GM19372 (cell line): ENCODE data around the gene TMEM17.

Experiments used
- ATAC-seq: cut with Tn5 transposase; IDR thresholded peaks from one replicate; pipeline ENCODE4 v1.9.1; 2021; ENCODE audit warnings: mild to moderate bottlenecking, low read depth, moderate library complexity; ENCODE audit not compliant: unreplicated experiment

Gene TMEM17

DNA sequence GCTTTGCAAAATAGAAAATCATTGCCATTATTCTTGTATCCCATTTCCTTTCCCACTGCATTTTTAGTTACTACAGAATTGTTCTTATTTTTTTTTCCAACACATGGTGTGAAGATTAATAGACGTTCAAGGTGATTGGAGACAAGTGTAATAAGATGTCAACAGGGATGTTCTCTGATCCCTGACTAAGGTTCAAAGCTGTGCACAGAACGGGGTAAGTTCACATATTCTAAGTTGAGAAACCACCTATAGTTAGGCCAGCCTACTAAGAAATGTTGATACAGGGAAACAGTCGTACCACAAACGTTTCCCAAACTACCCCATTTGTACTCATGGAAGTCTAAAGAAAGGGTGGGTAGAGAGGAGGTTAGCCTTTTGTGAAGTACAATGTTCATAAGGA is 6.4 kb upstream of the TMEM17 start:
- no peak for ATAC-seq

DNA sequence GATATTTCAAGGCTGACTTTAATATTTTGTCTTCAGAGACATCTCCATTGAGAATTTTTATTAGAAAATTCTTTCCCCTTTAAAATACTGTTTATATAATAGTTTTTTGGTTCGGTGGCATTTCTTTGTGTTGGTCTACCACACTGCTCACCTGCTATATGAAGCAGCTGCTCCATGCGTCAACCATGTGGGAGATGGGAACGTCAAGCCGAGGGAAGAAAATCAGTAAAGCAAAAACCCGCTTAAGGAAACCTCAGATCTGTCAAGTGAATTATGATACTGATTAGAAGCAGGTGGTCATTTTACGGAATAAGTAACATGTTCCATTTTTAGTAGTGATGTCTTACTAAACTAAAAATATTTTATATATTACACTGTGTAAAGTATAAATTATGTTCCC is 5.6 kb upstream of the TMEM17 start:
- ATAC-seq: no peak

- ATAC-seq: peak; percentile 20
These were observed 391 bp upstream of the TMEM17 start for GRCh38 chr2:62506421-62506750.

DNA sequence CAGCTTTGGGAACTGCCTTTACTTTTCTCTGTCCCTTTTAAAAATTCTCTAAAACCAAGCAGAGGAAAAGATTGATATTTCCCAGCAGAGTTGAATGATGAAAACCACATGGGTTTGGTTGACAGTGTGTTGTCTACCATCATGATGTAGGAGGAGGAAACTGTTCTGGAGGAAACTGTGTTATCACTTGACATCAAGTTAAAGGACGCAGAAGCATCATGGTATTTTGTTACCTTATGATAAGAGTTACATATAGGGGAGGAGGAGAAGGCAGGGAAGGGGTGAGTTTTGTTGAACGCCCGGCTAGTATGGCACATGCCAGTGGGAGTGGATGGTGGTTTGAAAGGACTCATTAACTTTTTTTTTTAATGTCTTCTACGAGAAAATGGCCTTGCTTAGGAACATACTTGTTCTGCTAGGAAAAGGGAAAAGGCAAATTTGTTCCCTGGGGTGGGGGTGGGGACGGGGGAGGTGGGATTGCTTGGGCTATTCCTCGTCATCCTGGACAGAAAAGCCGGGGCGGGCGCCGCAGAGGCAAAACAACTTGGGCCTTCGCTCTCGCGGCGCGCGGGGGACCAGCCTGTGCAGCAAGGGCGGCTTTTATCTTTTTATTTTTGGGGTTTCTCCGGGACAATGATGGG is 766 bp downstream of the TMEM17 start:
- no peak for ATAC-seq

GRCh38 chr2:62504657-62505056 is 1.3 kb downstream of the TMEM17 start:
- ATAC-seq: no peak

DNA sequence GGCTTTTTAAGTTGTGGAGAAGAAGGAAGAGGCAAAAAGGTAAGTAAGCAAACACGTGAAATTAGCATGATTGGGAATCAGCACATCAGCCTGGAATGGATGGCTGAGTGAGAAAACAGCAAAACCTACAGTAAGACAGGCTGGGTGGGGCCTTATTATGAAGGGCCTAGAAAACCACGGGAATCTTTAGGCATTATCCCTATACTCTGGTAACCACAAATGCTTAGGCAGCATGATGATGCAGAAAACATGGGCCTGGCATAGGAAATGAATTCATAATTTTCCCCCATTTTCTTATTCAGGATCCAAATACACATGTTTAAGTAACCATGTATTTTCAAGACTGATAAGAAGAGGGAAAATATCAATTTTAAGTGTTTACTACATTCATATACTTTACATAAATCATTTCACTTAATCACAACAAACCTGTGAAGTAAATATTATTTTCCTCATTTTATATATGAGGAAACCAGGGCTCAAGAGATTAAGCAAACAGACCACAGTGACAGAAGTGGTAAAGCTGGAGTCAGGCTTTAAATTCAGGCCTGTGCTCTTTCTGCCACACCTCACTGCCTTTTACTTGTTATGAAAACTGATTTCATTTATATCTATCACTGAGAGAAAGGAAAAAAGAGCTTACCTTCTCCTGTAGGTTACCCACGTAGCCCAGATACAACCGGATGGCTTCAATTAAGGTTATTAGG is 4.0 kb downstream of the TMEM17 start:
- ATAC-seq: no peak

- no peak for ATAC-seq
These were observed 4.9 kb downstream of the TMEM17 start for GRCh38 chr2:62501069-62501468.

GRCh38 chr2:62499430-62500060 is 6.5 kb downstream of the TMEM17 start:
- ATAC-seq: no peak

- ATAC-seq: no peak
These were observed 7.3 kb downstream of the TMEM17 start for GRCh38 chr2:62498739-62499138.

GRCh38 chr2:62495761-62496160 is 10.2 kb downstream of the TMEM17 start:
- no peak for ATAC-seq

GRCh38 chr2:62492048-62492447 is 13.9 kb downstream of the TMEM17 start:
- no peak for ATAC-seq

- ATAC-seq: no peak
These were observed 16.3 kb downstream of the TMEM17 start for GRCh38 chr2:62489702-62490101.

DNA sequence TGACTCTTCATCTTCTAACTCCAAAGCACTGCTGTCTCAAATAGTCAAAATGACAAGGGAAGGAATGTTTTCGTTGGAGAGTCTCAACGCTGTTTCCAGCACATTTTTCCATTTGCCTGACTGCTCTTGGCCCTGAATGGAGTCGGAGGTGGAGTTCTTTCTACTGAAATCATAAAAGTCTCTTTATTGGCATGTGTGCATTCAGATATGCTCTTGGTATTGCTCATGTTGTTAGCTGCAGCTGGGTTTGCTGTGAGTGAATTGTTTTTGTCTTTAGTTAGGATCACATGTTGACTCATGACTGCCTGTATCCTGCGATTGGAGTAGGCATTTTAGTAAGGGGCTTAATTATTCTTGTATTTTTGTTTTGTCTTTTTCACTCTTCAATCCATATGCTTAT is 16.8 kb downstream of the TMEM17 start:
- ATAC-seq: no peak

GRCh38 chr2:62486439-62486765 is 19.6 kb downstream of the TMEM17 start:
- ATAC-seq: no peak

DNA sequence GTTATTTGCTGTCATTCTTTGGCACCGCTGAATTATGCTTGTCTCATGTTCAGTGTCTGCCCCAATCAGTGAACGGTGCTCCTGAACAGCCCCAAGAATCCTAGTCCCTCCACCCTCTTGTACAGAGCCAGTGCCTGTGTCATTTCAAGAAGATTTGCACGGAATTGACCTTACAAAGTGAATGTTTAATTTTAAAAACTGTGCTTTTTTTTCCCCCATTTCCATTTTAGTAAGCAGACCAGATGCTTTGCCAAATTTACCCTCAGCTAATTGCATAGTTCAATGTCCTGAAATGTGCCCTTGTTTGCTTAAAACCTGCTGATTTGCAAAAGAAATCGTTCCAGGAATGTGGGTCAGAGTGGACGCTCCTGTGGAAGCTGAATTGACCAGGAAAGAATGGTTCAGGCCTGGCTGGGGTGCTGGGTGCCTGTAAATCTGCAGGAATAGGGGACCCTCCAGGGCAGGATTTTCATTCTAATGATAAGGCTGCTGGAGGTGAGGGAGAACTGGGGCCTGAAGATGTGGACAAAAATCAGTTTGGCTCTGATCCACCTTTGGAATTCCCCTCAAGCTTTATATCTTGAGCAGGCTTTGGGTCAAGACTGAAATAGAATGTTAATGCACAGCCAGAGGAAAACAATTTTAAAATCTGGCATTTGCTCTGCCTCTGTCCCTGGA is 20.1 kb downstream of the TMEM17 start:
- no peak for ATAC-seq

DNA sequence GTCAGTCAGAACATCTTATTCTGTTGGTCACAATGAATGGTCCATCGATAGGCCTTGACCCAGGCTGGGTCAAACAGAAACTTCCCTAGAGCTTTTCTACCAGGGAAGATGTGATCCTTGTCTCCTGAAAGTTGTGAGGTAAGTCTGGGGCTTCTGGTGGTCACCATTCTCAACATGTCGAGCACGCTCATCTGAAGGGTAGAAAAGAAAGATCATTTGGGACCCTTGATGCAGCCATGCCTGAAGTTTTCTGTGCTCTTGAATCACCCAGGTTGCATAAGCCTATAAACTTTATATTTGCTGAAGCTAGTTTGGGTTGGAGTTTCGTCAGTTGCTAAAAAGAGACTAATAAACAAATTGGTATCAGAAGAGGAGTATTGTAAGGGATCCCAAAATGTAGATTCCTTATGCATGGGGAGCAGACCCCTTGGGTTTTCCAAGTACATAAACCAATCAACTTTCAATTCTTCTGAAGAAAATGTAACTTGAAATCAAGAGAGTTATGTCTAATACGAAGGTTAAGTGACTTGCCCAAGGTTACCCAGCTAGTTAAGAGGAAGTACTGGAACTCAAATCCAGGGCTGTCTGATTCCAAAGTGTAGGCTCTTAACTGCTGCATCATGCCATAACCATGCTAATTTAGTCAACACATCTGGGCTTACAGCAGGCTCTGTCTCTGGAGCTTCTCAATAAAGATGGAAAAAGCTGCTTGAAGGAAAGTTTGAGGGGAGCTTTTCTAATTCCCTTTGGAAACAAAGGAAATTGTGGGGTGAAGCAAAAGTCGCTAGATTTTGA is 23.2 kb downstream of the TMEM17 start:
- ATAC-seq: no peak

- no peak for ATAC-seq
These were observed 26.1 kb downstream of the TMEM17 start for GRCh38 chr2:62479917-62480316.

GRCh38 chr2:62478093-62478580 is 27.9 kb downstream of the TMEM17 start:
- ATAC-seq: no peak

DNA sequence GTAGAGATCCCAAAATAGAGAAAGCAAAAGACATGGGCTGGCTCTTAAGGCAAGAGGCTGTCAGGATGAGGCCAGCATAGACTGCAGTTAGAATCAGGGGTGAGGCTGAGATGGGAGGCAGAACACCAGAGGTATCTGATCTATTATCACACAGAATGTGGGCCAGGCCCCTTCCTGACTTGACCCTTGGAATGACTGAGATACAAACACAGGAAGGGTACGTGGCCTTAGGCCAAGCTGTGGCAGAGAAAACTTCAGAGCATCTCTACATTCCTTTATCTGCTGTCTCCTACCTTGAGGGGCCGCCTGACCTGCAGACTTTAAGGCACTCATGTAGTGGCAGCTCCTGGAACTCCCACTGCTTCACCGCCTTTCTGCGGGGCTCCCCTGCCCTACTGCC is 28.4 kb downstream of the TMEM17 start:
- ATAC-seq: no peak

GRCh38 chr2:62475172-62476011 is 30.6 kb downstream of the TMEM17 start:
- no peak for ATAC-seq
